ENCODE results near the gene MAP3K6.

GRCh38 chr1:27336756-27337155 lies 30.0 kb downstream of the MAP3K6 start:
- TF ChIP-seq, protein P1, sequence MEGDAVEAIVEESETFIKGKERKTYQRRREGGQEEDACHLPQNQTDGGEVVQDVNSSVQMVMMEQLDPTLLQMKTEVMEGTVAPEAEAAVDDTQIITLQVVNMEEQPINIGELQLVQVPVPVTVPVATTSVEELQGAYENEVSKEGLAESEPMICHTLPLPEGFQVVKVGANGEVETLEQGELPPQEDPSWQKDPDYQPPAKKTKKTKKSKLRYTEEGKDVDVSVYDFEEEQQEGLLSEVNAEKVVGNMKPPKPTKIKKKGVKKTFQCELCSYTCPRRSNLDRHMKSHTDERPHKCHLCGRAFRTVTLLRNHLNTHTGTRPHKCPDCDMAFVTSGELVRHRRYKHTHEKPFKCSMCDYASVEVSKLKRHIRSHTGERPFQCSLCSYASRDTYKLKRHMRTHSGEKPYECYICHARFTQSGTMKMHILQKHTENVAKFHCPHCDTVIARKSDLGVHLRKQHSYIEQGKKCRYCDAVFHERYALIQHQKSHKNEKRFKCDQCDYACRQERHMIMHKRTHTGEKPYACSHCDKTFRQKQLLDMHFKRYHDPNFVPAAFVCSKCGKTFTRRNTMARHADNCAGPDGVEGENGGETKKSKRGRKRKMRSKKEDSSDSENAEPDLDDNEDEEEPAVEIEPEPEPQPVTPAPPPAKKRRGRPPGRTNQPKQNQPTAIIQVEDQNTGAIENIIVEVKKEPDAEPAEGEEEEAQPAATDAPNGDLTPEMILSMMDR (IDR thresholded peaks at IDR 0.05) = no peak
- TF ChIP-seq POLR2A (IDR thresholded peaks at IDR 0.05) (no peak), EP300 (IDR thresholded peaks at IDR 0.05) (no peak)
